PC-3 (cell line): ENCODE measurements around the gene SMIM5.

Experiments used
- EZH2 ChIP-seq: fragments of 300-600 bp; sonication (generic); IDR thresholded peaks from one replicate; pipeline ENCODE4 v1.6.1; 2017; ENCODE audit warnings: antibody characterized with exemption, mild to moderate bottlenecking, low read length; ENCODE audit not compliant: unreplicated experiment
- TF ChIP-seq, protein P1 (sequence below): fragments of 300-600 bp; sonication (generic); conservative IDR thresholded peaks from 2 replicates; pipeline ENCODE4 v1.5.1; 2017; ENCODE audit warnings: antibody characterized with exemption, low read depth, mild to moderate bottlenecking, low read length

DNA sequence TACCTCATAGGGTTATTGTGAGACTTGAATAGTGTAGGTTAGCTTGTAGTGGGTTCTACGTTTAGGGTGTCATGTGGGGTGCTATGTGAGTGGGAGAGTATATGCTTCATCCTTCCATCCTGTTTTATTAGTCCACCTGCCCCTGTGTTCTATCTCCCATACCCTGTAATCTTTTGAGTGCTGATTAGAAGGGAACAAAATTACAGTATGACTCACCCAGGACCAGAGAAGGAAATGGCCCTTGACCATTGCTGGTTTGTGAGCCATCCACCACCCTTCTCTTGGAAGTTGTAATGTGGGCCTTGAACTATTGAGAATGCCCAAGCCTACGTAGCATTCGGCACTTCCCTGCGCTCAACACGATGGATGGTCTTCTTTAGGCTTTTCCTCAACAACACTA lies 51.0 kb downstream of the SMIM5 start:
- TF ChIP-seq, protein P1, sequence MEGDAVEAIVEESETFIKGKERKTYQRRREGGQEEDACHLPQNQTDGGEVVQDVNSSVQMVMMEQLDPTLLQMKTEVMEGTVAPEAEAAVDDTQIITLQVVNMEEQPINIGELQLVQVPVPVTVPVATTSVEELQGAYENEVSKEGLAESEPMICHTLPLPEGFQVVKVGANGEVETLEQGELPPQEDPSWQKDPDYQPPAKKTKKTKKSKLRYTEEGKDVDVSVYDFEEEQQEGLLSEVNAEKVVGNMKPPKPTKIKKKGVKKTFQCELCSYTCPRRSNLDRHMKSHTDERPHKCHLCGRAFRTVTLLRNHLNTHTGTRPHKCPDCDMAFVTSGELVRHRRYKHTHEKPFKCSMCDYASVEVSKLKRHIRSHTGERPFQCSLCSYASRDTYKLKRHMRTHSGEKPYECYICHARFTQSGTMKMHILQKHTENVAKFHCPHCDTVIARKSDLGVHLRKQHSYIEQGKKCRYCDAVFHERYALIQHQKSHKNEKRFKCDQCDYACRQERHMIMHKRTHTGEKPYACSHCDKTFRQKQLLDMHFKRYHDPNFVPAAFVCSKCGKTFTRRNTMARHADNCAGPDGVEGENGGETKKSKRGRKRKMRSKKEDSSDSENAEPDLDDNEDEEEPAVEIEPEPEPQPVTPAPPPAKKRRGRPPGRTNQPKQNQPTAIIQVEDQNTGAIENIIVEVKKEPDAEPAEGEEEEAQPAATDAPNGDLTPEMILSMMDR, result no peak
- TF ChIP-seq EZH2, result no peak
